HEK293 (cell line): ENCODE results near the gene KIF5A.
A peak's percentile ranks its signal among the peaks of the same experiment; 100 is the strongest.

Experiments
- CTCF ChIA-PET: fragments of 350-600 bp; formaldehyde crosslinking; extraction: SDS; loops from one replicate; lab custom pipeline; 2021; ENCODE audit warnings: antibody characterized with exemption; lab: Yijun Ruan, JAX
- POLR2A ChIA-PET: fragments of 300-600 bp; formaldehyde crosslinking; extraction: SDS; loops from one replicate; lab custom pipeline; 2020; ENCODE audit warnings: antibody characterized with exemption, inconsistent platforms; lab: Yijun Ruan, JAX
- H3K27ac ChIP-seq: fragments of 200-500 bp; sonication (Bioruptor generic); 2 replicates; pipeline ENCODE4 v1.5.1; 2014; ENCODE audit warnings: low read depth, low read length, control low read depth, inconsistent platforms; ENCODE audit errors: extremely low read depth
- H3K36me3 ChIP-seq, 2 experiments: fragments of 200-500 bp in 1 of 2; sonication (Bioruptor generic) in 1 of 2; 1 replicate in 1 of 2; 2 replicates in 1 of 2; pipeline ENCODE4 v1.5.1; 2014 to 2017; ENCODE audit warnings: inconsistent platforms in 2 of 2, low read length in 2 of 2; ENCODE audit not compliant: control insufficient read depth in 2 of 2, insufficient read depth in 1 of 2
- H3K4me1 ChIP-seq: fragments of 200-500 bp; sonication (Bioruptor generic); 2 replicates; pipeline ENCODE4 v1.5.1; 2014; ENCODE audit warnings: mild to moderate bottlenecking, low read length, inconsistent platforms; ENCODE audit not compliant: control insufficient read depth, insufficient read depth
- H3K4me3 ChIP-seq: 2 replicates; pipeline ENCODE4 v1.5.1; 2011; ENCODE audit warnings: low read depth, mild to moderate bottlenecking, control low read depth, low read length, moderate library complexity
- H3K9me3 ChIP-seq: fragments of 200-500 bp; sonication (Bioruptor generic); 2 replicates; pipeline ENCODE4 v1.5.1; 2014; ENCODE audit warnings: low read depth, low read length, inconsistent platforms; ENCODE audit not compliant: control insufficient read depth, insufficient read depth
- BCL6B ChIP-seq: fragments of 450-650 bp; formaldehyde crosslinking; IDR thresholded peaks from 2 replicates; pipeline ENCODE4 v1.5.1; 2017; ENCODE audit warnings: missing biosample characterization, missing genetic modification characterization
- KLF1 ChIP-seq: fragments of 450-650 bp; formaldehyde crosslinking; IDR thresholded peaks from 2 replicates; pipeline ENCODE4 v1.5.1; 2016; ENCODE audit warnings: missing biosample characterization, missing genetic modification characterization
- PBX3 ChIP-seq: sonication (generic); formaldehyde crosslinking; IDR thresholded peaks from 2 replicates; pipeline ENCODE4 v1.8.1; 2022; ENCODE audit warnings: mild to moderate bottlenecking, moderate library complexity, missing genetic modification reagents
- PRDM10 ChIP-seq: fragments of 450-650 bp; formaldehyde crosslinking; IDR thresholded peaks from 2 replicates; pipeline ENCODE4 v1.5.1; 2016; ENCODE audit warnings: missing biosample characterization, missing genetic modification characterization
- SCRT1 ChIP-seq: fragments of 450-650 bp; formaldehyde crosslinking; IDR thresholded peaks from 2 replicates; pipeline ENCODE4 v1.5.1; 2016; ENCODE audit warnings: missing biosample characterization, missing genetic modification characterization, borderline replicate concordance
- ZIC2 ChIP-seq: fragments of 450-650 bp; formaldehyde crosslinking; IDR thresholded peaks from 2 replicates; pipeline ENCODE4 v1.5.1; 2016; ENCODE audit warnings: missing biosample characterization, missing genetic modification characterization
- ZNF18 ChIP-seq: fragments of 450-650 bp; formaldehyde crosslinking; IDR thresholded peaks from 2 replicates; pipeline ENCODE4 v1.5.1; 2016; ENCODE audit warnings: missing biosample characterization, missing genetic modification characterization
- ZNF350 ChIP-seq: fragments of 450-650 bp; formaldehyde crosslinking; IDR thresholded peaks from 2 replicates; pipeline ENCODE4 v1.5.0; 2017; ENCODE audit warnings: missing biosample characterization, mild to moderate bottlenecking, missing genetic modification characterization
- ZNF366 ChIP-seq: fragments of 450-650 bp; formaldehyde crosslinking; conservative IDR thresholded peaks from 2 replicates; pipeline ENCODE4 v1.5.1; 2016; ENCODE audit warnings: missing biosample characterization, missing genetic modification characterization
- ZNF423 ChIP-seq: fragments of 450-650 bp; formaldehyde crosslinking; IDR thresholded peaks from 2 replicates; pipeline ENCODE4 v1.5.1; 2016; ENCODE audit warnings: missing biosample characterization, missing genetic modification characterization
- ZNF645 ChIP-seq: fragments of 450-650 bp; formaldehyde crosslinking; IDR thresholded peaks from 2 replicates; pipeline ENCODE4; 2016; ENCODE audit warnings: missing biosample characterization, missing genetic modification characterization

Gene KIF5A

GRCh38 chr12:57611108-57611826 is 61.4 kb downstream of the KIF5A start, which contains the start of gene ARHGEF25 (continued):
- TF ChIP-seq PBX3 (CRISPR knock-in tag): no peak
- TF ChIP-seq ZIC2 (tag by site-specific recombination): no peak
- no peak for TF ChIP-seq ZNF423
- TF ChIP-seq ZNF645 (tag by site-specific recombination): no peak
- peak; percentile 14 for TF ChIP-seq ZNF18 (tag by site-specific recombination)
- TF ChIP-seq ZNF350 (tag by site-specific recombination): no peak
- peak; percentile 67 for TF ChIP-seq PRDM10 (tag by site-specific recombination)
- TF ChIP-seq SCRT1: no peak
- TF ChIP-seq KLF1 (tag by site-specific recombination): peak; percentile 61; the same call in 1 of the 2 replicates

- POLR2A ChIA-PET: interaction anchor here (0.6 to 1.4 kb wide), 6 partner anchors 8 to 303 kb away, joined by 3 to 7 read pairs (median 4); partner anchors contain the start of gene PIP4K2C
- peaks cover 2% of the 10 kb centered on the region for H3K4me1 ChIP-seq
- TF ChIP-seq PRDM10 (tag by site-specific recombination): peak; percentile 92
- TF ChIP-seq BCL6B (tag by site-specific recombination): no peak
- TF ChIP-seq ZNF366 (tag by site-specific recombination): peak; percentile 37; the same call in 1 of the 2 replicates
- TF ChIP-seq, all 188 proteins: peak for 2
- Histone ChIP-seq H3K4me3 (peak overlapping the region; percentile 63), H3K27ac (no peak overlapping the region), H3K9me3 (no peaks in the 10 kb centered on the region), H3K36me3 (peaks cover 0 to 61% of the 10 kb centered on the region in 2 experiments; a peak in 1 of 3 replicates)
- CTCF ChIA-PET: interaction anchor here (0.5 to 5.7 kb wide), 4 partner anchors 10 to 379 kb away, joined by 3 to 54 read pairs (median 4); no protein-coding TSS in a partner anchor
Observed at GRCh38 chr12:57611827-57612710, 62.2 kb downstream of the KIF5A start.
